OCI-LY1 (cell line): Measurements from ENCODE around the gene NID1.

Experiments used
- H2AFZ ChIP-seq: fragments of 200-600 bp; sonication (generic), shearing (Covaris generic); 2 replicates; pipeline ENCODE4 v1.6.0; 2014; ENCODE audit warnings: antibody characterized with exemption, mild to moderate bottlenecking, low read length
- H3F3A ChIP-seq: fragments of 200-600 bp; sonication (generic), shearing (Covaris generic); 2 replicates; pipeline ENCODE4 v1.6.0; 2014; ENCODE audit warnings: mild to moderate bottlenecking, antibody characterized with exemption, low read length, moderate library complexity; ENCODE audit not compliant: insufficient read depth
- H3K27ac ChIP-seq: fragments of 200-600 bp; sonication (generic); 2 replicates; pipeline ENCODE4 v1.5.1; 2014; ENCODE audit warnings: low read length, mixed run types, mild to moderate bottlenecking, low read depth; ENCODE audit not compliant: poor library complexity, severe bottlenecking
- H3K27me3 ChIP-seq: fragments of 200-600 bp; sonication (generic); 2 replicates; pipeline ENCODE4 v1.6.0; 2014; ENCODE audit warnings: antibody characterized with exemption, mild to moderate bottlenecking, low read length, moderate library complexity; ENCODE audit not compliant: insufficient read depth
- H3K36me3 ChIP-seq: fragments of 200-600 bp; sonication (generic); 2 replicates; pipeline ENCODE4 v1.6.1; 2014; ENCODE audit warnings: mild to moderate bottlenecking, antibody characterized with exemption, low read length, moderate library complexity, mixed read lengths; ENCODE audit not compliant: insufficient read depth
- H3K4me1 ChIP-seq: fragments of 200-600 bp; sonication (generic); 2 replicates; pipeline ENCODE4 v1.5.1; 2014; ENCODE audit warnings: mild to moderate bottlenecking, low read length, moderate library complexity; ENCODE audit not compliant: insufficient read depth, severe bottlenecking
- H3K4me2 ChIP-seq: fragments of 200-600 bp; sonication (generic), shearing (Covaris generic); 2 replicates; pipeline ENCODE4 v1.6.1; 2014; ENCODE audit warnings: low read length
- H3K4me3 ChIP-seq: fragments of 200-600 bp; sonication (generic); 2 replicates; pipeline ENCODE4 v1.5.1; 2014; ENCODE audit warnings: low read length, low read depth, mild to moderate bottlenecking, mixed read lengths; ENCODE audit not compliant: poor library complexity, severe bottlenecking
- H3K79me2 ChIP-seq: fragments of 200-600 bp; shearing (Covaris generic); 2 replicates; pipeline ENCODE4 v1.6.1; 2016; ENCODE audit warnings: mixed run types, low read length, mixed read lengths; ENCODE audit not compliant: insufficient read depth
- H3K9ac ChIP-seq: fragments of 200-600 bp; sonication (generic), shearing (Covaris generic); 2 replicates; pipeline ENCODE4 v1.6.1; 2014; ENCODE audit warnings: mild to moderate bottlenecking, low read length, mixed read lengths
- H3K9me2 ChIP-seq: fragments of 200-600 bp; sonication (generic), shearing (Covaris generic); 2 replicates; pipeline ENCODE4 v1.6.1; 2014; ENCODE audit warnings: low read depth, mild to moderate bottlenecking, low read length, mixed read lengths
- H3K9me3 ChIP-seq: fragments of 200-600 bp; shearing (Covaris generic); 2 replicates; pipeline ENCODE4 v1.6.1; 2014; ENCODE audit warnings: low read length, mixed read lengths
- H4K20me1 ChIP-seq: fragments of 200-600 bp; sonication (generic), shearing (Covaris generic); 2 replicates; pipeline ENCODE4 v1.6.0; 2016; ENCODE audit warnings: mild to moderate bottlenecking, low read length; ENCODE audit not compliant: insufficient read depth
- EZH2 ChIP-seq: fragments of 200-600 bp; sonication (generic), shearing (Covaris generic); IDR thresholded peaks from 2 replicates; pipeline ENCODE4 v1.8.0; 2017; ENCODE audit warnings: borderline replicate concordance, mixed run types, mild to moderate bottlenecking, antibody characterized with exemption, low read length, moderate library complexity, mixed read lengths
- TF ChIP-seq, protein P1 (sequence below): fragments of 200-600 bp; sonication (generic), shearing (Covaris generic); IDR thresholded peaks from 2 replicates; pipeline ENCODE4 v1.5.1; 2017; ENCODE audit warnings: mild to moderate bottlenecking, antibody characterized with exemption, low read length, moderate library complexity, mixed read lengths

NID1 gene

DNA sequence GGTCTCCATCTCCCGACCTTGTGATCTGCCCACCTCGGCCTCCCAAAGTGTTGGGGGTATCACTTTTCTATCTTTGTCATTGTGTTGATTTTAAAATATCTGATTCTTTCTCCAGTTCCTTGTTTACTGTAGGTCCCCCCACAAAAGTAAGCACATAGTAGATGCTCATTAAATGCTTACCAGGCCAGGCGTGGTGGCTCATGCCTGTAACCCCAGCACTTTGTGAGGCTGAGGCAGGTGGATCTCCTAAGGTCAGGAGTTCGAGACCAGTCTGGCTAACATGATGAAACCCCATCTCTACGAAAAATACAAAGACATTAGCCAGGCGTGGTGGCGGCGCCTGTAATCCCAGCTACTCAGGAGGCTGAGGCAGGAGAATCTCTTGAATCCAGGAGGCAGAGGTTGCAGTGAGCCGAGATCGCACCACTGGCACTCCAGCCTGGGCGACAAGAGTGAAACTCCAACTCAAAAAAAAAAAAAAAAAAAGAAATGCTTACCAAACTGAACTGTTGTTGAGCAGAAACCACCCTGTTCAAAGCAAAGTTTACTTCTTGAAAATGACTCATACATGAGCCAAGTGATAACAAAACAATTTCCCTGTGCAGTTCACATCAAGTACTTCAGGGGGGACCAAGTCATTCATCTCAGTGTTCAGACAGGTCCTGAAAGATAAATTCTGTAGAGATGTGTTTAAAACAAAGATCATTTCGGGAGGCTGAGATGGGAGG is 24.3 kb upstream of the NID1 start:
- Histone ChIP-seq H3K9ac (no peak overlapping the region), H3K4me3 (no peak overlapping the region), H3K27me3 (no peaks in the 10 kb centered on the region), H3F3A (no peaks in the 10 kb centered on the region), H3K9me3 (no peaks in the 10 kb centered on the region), H3K79me2 (no peaks in the 10 kb centered on the region), H3K4me1 (no peaks in the 10 kb centered on the region), H3K9me2 (no peaks in the 10 kb centered on the region), H3K27ac (no peak overlapping the region), H3K4me2 (no peak overlapping the region), H3K36me3 (no peaks in the 10 kb centered on the region), H2AFZ (no peak overlapping the region), H4K20me1 (no peaks in the 10 kb centered on the region)
- TF ChIP-seq EZH2, result no peak
- TF ChIP-seq, protein P1, sequence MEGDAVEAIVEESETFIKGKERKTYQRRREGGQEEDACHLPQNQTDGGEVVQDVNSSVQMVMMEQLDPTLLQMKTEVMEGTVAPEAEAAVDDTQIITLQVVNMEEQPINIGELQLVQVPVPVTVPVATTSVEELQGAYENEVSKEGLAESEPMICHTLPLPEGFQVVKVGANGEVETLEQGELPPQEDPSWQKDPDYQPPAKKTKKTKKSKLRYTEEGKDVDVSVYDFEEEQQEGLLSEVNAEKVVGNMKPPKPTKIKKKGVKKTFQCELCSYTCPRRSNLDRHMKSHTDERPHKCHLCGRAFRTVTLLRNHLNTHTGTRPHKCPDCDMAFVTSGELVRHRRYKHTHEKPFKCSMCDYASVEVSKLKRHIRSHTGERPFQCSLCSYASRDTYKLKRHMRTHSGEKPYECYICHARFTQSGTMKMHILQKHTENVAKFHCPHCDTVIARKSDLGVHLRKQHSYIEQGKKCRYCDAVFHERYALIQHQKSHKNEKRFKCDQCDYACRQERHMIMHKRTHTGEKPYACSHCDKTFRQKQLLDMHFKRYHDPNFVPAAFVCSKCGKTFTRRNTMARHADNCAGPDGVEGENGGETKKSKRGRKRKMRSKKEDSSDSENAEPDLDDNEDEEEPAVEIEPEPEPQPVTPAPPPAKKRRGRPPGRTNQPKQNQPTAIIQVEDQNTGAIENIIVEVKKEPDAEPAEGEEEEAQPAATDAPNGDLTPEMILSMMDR, result no peak

DNA sequence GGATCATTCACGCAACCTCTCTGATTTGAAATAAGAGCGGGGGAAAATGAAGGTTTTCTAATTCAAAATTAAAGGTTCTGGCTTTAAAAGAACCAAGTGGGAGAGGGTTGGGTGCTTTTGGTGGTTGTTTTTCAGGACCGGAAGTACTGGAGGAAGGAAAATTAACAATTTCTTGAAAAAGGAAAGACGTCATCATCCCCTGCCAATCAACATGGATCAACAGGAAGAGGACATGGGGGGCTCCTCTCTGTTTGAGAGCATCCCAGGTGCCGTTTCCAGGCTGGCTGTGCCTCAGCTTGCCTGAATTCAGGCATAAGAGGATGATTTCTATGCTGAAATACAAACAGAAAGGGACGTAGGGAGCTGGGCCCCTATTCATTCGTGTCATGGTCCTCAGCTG is 21.6 kb upstream of the NID1 start:
- Histone ChIP-seq H3K4me1 (no peaks in the 10 kb centered on the region), H3K27ac (no peak overlapping the region), H4K20me1 (no peaks in the 10 kb centered on the region), H3K79me2 (no peaks in the 10 kb centered on the region), H3K27me3 (no peaks in the 10 kb centered on the region; the same call in 1 of the 2 replicates), H3K9ac (no peak overlapping the region), H3K4me3 (no peak overlapping the region), H3F3A (no peaks in the 10 kb centered on the region), H2AFZ (no peak overlapping the region), H3K4me2 (no peak overlapping the region), H3K9me2 (no peaks in the 10 kb centered on the region), H3K36me3 (no peaks in the 10 kb centered on the region), H3K9me3 (no peaks in the 10 kb centered on the region)
- TF ChIP-seq, protein P1, result no peak
- TF ChIP-seq EZH2, result no peak

DNA sequence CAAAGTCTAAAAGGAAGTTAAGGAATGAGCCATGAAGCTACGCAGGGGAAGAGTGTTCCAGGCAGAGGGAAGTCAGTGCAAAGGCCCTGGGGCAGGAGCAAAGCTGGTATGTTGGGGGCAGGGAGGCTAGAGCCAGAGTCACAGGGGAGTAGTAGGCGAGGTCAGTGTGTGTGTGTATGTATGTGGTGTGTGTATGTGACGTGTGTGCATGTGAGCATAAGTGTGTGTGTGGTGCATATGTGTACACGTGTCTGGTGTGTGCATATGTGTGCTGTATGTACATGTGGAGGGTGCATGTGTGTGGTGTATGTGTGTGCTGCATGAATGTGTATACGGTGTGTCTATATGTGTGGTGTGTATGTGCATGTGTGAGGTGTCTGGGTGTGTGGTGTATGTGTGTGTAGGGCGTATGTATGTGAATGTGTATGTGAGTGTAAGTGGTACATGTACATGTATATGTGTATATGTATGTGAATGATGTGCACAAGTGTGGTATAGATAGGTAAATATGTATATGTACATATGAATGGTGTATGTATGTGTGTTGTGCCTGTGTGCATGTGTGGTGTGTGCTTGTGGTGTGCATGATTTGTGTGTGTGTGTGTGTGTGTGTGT is 20.8 kb upstream of the NID1 start:
- no peak overlapping the region for H3K4me2 ChIP-seq
- no peaks in the 10 kb centered on the region for H3F3A ChIP-seq
- H2AFZ ChIP-seq, result no peak overlapping the region
- no peaks in the 10 kb centered on the region for H3K9me2 ChIP-seq
- H3K9me3 ChIP-seq, result no peaks in the 10 kb centered on the region
- H3K4me1 ChIP-seq, result no peaks in the 10 kb centered on the region
- no peak overlapping the region for H3K4me3 ChIP-seq
- H3K36me3 ChIP-seq, result no peaks in the 10 kb centered on the region
- H3K79me2 ChIP-seq, result no peaks in the 10 kb centered on the region
- H3K27ac ChIP-seq, result no peak overlapping the region
- H3K9ac ChIP-seq, result no peak overlapping the region
- TF ChIP-seq, protein P1, result no peak
- TF ChIP-seq EZH2, result no peak
- H4K20me1 ChIP-seq, result no peaks in the 10 kb centered on the region
- no peaks in the 10 kb centered on the region; the same call in 1 of the 2 replicates for H3K27me3 ChIP-seq
